Small intestine (tissue), 7 donors: ENCODE measurements around the gene STXBP6. TPM values are rescaled to one million over a fixed set of nuclear protein-coding genes. Genes with fewer than 3 reads are reported as not detected.

ENCODE experiments used
- DNase-seq, 2 donors: peaks; one replicate each; pipeline versions ENCODE4 v3.0.0 to v3.0.0-alpha.2; 2013
- FAIRE-seq: peaks from 2 replicates; lab custom pipeline; 2012; peaks lifted over from hg19 to GRCh38; lab: Jason Lieb, UNC
- H3K27ac ChIP-seq, 3 donors: one replicate each; pipeline ENCODE4 v1.5.1; 2013; ENCODE audit warnings: low read length in 2 of 3, mild to moderate bottlenecking in 2 of 3, control low read depth in 1 of 3, inconsistent platforms in 1 of 3, low read depth in 1 of 3, moderate library complexity in 1 of 3
- H3K27me3 ChIP-seq, 3 donors: one replicate each; pipeline ENCODE4 v1.6.1; 2013; ENCODE audit warnings: low read length in 3 of 3, inconsistent platforms in 1 of 3; ENCODE audit not compliant: control insufficient read depth in 3 of 3, insufficient read depth in 3 of 3
- H3K36me3 ChIP-seq, 3 donors: one replicate each; pipeline ENCODE4 v1.6.1; 2013; ENCODE audit warnings: low read length in 3 of 3, inconsistent platforms in 1 of 3, low read depth in 1 of 3, mild to moderate bottlenecking in 1 of 3, moderate library complexity in 1 of 3; ENCODE audit not compliant: control insufficient read depth in 3 of 3, insufficient read depth in 2 of 3
- H3K4me1 ChIP-seq, 3 donors: one replicate each; pipeline ENCODE4 v1.6.1; 2013; ENCODE audit warnings: low read length in 2 of 3, inconsistent platforms in 1 of 3, low read depth in 1 of 3, mild to moderate bottlenecking in 1 of 3, moderate library complexity in 1 of 3; ENCODE audit not compliant: control insufficient read depth in 3 of 3, insufficient read depth in 2 of 3
- H3K4me3 ChIP-seq, 3 donors: one replicate each; pipeline ENCODE4 v1.5.1; 2013; ENCODE audit warnings: low read length in 3 of 3, control low read depth in 1 of 3, inconsistent platforms in 1 of 3, low read depth in 1 of 3, mild to moderate bottlenecking in 1 of 3, moderate library complexity in 1 of 3
- H3K9me3 ChIP-seq, 2 donors: one replicate each; pipeline ENCODE4 v1.6.1; 2013; ENCODE audit warnings: low read depth in 1 of 2, low read length in 1 of 2; ENCODE audit not compliant: control insufficient read depth in 2 of 2, insufficient read depth in 1 of 2
- WGBS, 3 donors: extraction: QIAGEN DNeasy Blood & Tissue Kit; methylation state at CpG; one replicate each; pipeline ENCODE4 v1.1.7; 2013; 5-methylcytosine and 5-hydroxymethylcytosine counted together
- polyA plus RNA-seq, 4 donors: library from polyadenylated mRNA; stranded (reverse) in 3 of 4; unstranded in 1 of 4; fragments of 200-250 nt in 3 of 4; fragments of 120-200 nt in 1 of 4; gene quantifications; one replicate each; pipeline versions ENCODE4 v1.2.1 to v1.2.3, GENCODE V29; 2013
- donor health status: healthy with polysubstance abuse.
- donor health status: control.
- donor health status: control.
- donor health status: Bipolar disorder and iron deficiency.
- donor health status: healthy.

The STXBP6 gene
- polyA plus RNA-seq, 4 donors, result 12.7 to 53.7 (median 24.0) TPM

DNA sequence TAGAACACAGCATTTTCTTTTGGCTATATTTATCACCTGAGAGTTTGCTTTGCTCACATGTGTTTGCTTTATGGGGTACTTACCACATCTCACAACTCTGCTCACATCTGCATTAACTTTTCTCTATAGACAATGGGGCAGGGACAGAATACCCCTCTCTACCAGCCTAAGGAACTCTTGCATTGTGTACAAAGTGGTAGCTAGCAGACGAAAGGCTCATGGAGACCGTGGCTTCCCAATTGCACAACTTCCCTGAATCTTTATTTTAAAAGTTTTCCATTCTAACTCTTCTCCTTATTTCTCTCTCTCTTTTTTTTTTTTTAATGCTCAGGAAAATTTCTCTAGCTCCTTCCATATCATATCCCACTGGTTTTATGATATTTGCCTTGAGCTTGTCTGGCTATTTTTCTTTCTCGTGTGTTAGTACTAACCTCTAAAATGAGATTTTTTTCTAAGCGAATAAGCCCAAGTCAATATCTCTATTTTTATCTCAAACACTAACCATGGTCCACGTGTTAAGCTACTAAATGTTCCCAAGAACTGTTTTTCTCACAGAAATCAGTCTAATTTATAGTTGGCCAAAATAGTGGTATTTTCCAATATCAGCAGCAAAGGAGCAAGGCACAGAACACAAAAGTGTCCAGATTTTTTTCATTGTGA lies 155.2 kb downstream of the STXBP6 start:
- FAIRE-seq (no peak), DNase-seq (no peak)
- Histone ChIP-seq H3K27me3 (no peaks in the 10 kb centered on the region), H3K36me3 (peaks cover 0 to 3% (median 0%) of the 10 kb centered on the region in 3 donors), H3K9me3 (peaks cover 0 to 11% of the 10 kb centered on the region in 2 donors), H3K4me3 (no peak overlapping the region), H3K27ac (no peak overlapping the region), H3K4me1 (peaks cover 0 to 4% (median 0%) of the 10 kb centered on the region in 3 donors)
- 67 to 82% (median 80%) methylated on average over 5 of the region's 5 CpGs for WGBS, 3 donors

GRCh38 chr14:24892497-24893051 lies 157.4 kb downstream of the STXBP6 start:
- DNase-seq, result no peak
- FAIRE-seq, result no peak
- WGBS, 3 donors, result 70 to 84% (median 82%) methylated on average over 6 of the region's 6 CpGs
- Histone ChIP-seq H3K27ac (no peak overlapping the region), H3K36me3 (peaks cover 0 to 3% (median 0%) of the 10 kb centered on the region in 3 donors), H3K4me1 (peaks cover 0 to 8% (median 0%) of the 10 kb centered on the region in 3 donors), H3K27me3 (no peaks in the 10 kb centered on the region), H3K4me3 (no peak overlapping the region), H3K9me3 (peaks cover 0 to 11% of the 10 kb centered on the region in 2 donors)

- WGBS, 3 donors, result 76 to 92% (median 82%) methylated on average over 1 of the region's 1 CpG
- no peak overlapping the region for H3K4me3 ChIP-seq
- no peak overlapping the region for H3K27ac ChIP-seq
- peaks cover 0 to 8% (median 0%) of the 10 kb centered on the region in 3 donors for H3K4me1 ChIP-seq
- H3K9me3 ChIP-seq, result peaks cover 0 to 11% of the 10 kb centered on the region in 2 donors
- no peak for DNase-seq
- no peaks in the 10 kb centered on the region for H3K27me3 ChIP-seq
- no peak for FAIRE-seq
- peaks cover 0 to 3% (median 0%) of the 10 kb centered on the region in 3 donors for H3K36me3 ChIP-seq
Observed at GRCh38 chr14:24891987-24892496, 157.9 kb downstream of the STXBP6 start.

- Histone ChIP-seq H3K4me1 (peaks cover 0 to 8% (median 0%) of the 10 kb centered on the region in 3 donors), H3K27ac (no peak overlapping the region), H3K9me3 (peaks cover 0 to 11% of the 10 kb centered on the region in 2 donors), H3K4me3 (no peak overlapping the region), H3K36me3 (peaks cover 0 to 3% (median 0%) of the 10 kb centered on the region in 3 donors), H3K27me3 (no peaks in the 10 kb centered on the region)
- DNase-seq (no peak), FAIRE-seq (no peak)
Observed at GRCh38 chr14:24890716-24891115, 159.2 kb downstream of the STXBP6 start.

- H3K9me3 ChIP-seq, result peaks cover 0 to 11% of the 10 kb centered on the region in 2 donors
- H3K27me3 ChIP-seq, result no peaks in the 10 kb centered on the region
- H3K36me3 ChIP-seq, result peaks cover 0 to 3% (median 0%) of the 10 kb centered on the region in 3 donors
- H3K4me3 ChIP-seq, result no peak overlapping the region
- DNase-seq (no peak), FAIRE-seq (no peak)
- no peak overlapping the region for H3K27ac ChIP-seq
- peaks cover 0 to 4% (median 0%) of the 10 kb centered on the region in 3 donors for H3K4me1 ChIP-seq
Observed at GRCh38 chr14:24889843-24890242, 160.1 kb downstream of the STXBP6 start.

- no peak for FAIRE-seq
Observed at GRCh38 chr14:24888532-24888931, 161.4 kb downstream of the STXBP6 start.

GRCh38 chr14:24887623-24888304 lies 162.2 kb downstream of the STXBP6 start:
- Histone ChIP-seq H3K27ac (no peak overlapping the region), H3K4me1 (peaks cover 0 to 4% (median 0%) of the 10 kb centered on the region in 3 donors), H3K9me3 (peaks cover 0 to 11% of the 10 kb centered on the region in 2 donors), H3K4me3 (no peak overlapping the region), H3K36me3 (peaks cover 0 to 3% (median 0%) of the 10 kb centered on the region in 3 donors), H3K27me3 (no peaks in the 10 kb centered on the region)
- no peak for DNase-seq
- FAIRE-seq, result no peak
- 79 to 83% (median 82%) methylated on average over 3 of the region's 3 CpGs for WGBS, 3 donors

More at GRCh38 chr14:24888532-24888931, 161.4 kb downstream of the STXBP6 start:
- Histone ChIP-seq H3K4me3 (no peak overlapping the region), H3K27me3 (no peaks in the 10 kb centered on the region), H3K9me3 (peaks cover 0 to 11% of the 10 kb centered on the region in 2 donors), H3K27ac (no peak overlapping the region), H3K4me1 (peaks cover 0 to 4% (median 0%) of the 10 kb centered on the region in 3 donors), H3K36me3 (peaks cover 0 to 3% (median 0%) of the 10 kb centered on the region in 3 donors)
- peak; percentile 31 to 38 for DNase-seq
- 44 to 77% (median 65%) methylated on average over 6 of the region's 6 CpGs for WGBS, 3 donors

GRCh38 chr14:24885410-24885913 lies 164.5 kb downstream of the STXBP6 start:
- peaks cover 0 to 4% (median 0%) of the 10 kb centered on the region in 3 donors for H3K4me1 ChIP-seq
- no peaks in the 10 kb centered on the region for H3K36me3 ChIP-seq
- H3K27ac ChIP-seq, result no peak overlapping the region
- H3K9me3 ChIP-seq, result peaks cover 0 to 4% of the 10 kb centered on the region in 2 donors
- FAIRE-seq, result no peak
- H3K27me3 ChIP-seq, result no peaks in the 10 kb centered on the region
- 58 to 62% (median 60%) methylated on average over 3 of the region's 3 CpGs for WGBS, 3 donors
- no peak for DNase-seq
- no peak overlapping the region for H3K4me3 ChIP-seq
